Measurements from ENCODE around the gene DIDO1. TPM values are rescaled to one million over a fixed set of nuclear protein-coding genes. Genes with fewer than 3 reads are reported as not detected.

Gene DIDO1
- total and polyA plus RNA-seq, 9 of the 15 experiments (the other 6 are each of a cell fraction or from before 2014, with no cell fraction given) = 4.4 to 46.8 (median 31.2) TPM

DNA sequence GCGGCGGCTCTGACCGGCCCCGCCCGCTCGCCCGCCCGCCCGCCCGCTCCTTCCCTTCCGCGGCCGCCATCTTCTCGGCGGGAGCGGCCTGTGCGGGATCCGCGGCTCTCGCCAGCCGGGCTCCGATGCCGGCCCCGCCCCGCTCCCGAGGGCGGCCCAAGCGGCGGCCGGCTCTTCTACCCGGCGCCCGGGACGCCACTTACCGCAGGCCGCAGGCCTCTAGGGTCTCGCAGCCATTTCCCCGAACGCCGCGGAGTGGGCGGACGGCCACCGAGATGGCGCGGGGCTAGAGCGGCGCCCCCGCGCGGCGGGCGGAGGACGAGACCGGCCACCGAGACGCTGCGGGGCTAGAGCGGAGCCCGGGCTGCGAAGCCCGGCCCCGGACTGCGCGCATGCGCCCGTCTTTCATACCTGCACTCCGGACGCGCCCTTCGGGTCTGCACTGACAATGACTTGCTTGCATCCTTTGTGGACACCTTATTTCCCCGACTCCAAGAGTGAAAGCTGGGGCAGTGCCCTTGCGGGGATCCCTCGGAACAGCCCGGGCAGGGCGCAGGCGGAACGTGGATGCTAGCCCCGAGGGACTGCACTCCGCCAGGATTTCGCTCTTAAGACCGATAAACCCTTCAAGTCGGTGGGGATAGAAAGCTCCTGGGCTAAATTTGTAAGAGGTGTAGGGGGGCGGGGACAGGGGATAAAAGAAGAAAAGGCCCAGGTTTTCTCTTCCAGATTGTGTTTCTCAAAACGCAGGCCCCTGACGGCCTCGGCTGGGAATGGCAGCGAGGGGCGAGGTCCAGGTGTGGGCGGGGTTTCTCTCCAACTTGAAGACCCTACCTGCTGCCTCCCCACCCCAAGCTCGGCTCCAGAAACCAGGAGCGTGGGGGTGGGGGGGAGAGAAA, at the start of gene DIDO1 (continued):
- TF ChIP-seq GTF2B (IDR thresholded peaks at IDR 0.05; ENCODE audit: extremely low read depth, insufficient read length) = no peak
- 0 out of 2 replicates have a peak, but pooled peaks have one; percentile 18 for TF ChIP-seq ZBTB33 (CRISPR knock-in tag; IDR thresholded peaks at IDR 0.05)
- TF ChIP-seq, protein P1, sequence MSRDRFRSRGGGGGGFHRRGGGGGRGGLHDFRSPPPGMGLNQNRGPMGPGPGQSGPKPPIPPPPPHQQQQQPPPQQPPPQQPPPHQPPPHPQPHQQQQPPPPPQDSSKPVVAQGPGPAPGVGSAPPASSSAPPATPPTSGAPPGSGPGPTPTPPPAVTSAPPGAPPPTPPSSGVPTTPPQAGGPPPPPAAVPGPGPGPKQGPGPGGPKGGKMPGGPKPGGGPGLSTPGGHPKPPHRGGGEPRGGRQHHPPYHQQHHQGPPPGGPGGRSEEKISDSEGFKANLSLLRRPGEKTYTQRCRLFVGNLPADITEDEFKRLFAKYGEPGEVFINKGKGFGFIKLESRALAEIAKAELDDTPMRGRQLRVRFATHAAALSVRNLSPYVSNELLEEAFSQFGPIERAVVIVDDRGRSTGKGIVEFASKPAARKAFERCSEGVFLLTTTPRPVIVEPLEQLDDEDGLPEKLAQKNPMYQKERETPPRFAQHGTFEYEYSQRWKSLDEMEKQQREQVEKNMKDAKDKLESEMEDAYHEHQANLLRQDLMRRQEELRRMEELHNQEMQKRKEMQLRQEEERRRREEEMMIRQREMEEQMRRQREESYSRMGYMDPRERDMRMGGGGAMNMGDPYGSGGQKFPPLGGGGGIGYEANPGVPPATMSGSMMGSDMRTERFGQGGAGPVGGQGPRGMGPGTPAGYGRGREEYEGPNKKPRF (IDR thresholded peaks at IDR 0.05; ENCODE audit: low read depth, low read length) = no peak
- no peak for TF ChIP-seq RBM39 (optimal IDR thresholded peaks at IDR 0.05; ENCODE audit: low read depth, low read length)
- TF ChIP-seq XRCC3 (IDR thresholded peaks at IDR 0.05) = no peak
- peak; percentile 27; the same call in 1 of the 2 replicates for TF ChIP-seq FOXP1 (CRISPR knock-in tag; IDR thresholded peaks at IDR 0.05)
- TF ChIP-seq CEBPB (tag; IDR thresholded peaks at IDR 0.05) = no peak
- TF ChIP-seq HNRNPLL (IDR thresholded peaks at IDR 0.05; ENCODE audit: low read depth, low read length, poor library complexity, severe bottlenecking) = peak; percentile 43
- no peak for TF ChIP-seq CHD2 (IDR thresholded peaks at IDR 0.05; ENCODE audit: low read depth, low read length)
- no peak for TF ChIP-seq ZNF830 (CRISPR knock-in tag; IDR thresholded peaks at IDR 0.05)
- no peak for TF ChIP-seq RREB1 (CRISPR knock-in tag; IDR thresholded peaks at IDR 0.05)
- TF ChIP-seq, protein P2, sequence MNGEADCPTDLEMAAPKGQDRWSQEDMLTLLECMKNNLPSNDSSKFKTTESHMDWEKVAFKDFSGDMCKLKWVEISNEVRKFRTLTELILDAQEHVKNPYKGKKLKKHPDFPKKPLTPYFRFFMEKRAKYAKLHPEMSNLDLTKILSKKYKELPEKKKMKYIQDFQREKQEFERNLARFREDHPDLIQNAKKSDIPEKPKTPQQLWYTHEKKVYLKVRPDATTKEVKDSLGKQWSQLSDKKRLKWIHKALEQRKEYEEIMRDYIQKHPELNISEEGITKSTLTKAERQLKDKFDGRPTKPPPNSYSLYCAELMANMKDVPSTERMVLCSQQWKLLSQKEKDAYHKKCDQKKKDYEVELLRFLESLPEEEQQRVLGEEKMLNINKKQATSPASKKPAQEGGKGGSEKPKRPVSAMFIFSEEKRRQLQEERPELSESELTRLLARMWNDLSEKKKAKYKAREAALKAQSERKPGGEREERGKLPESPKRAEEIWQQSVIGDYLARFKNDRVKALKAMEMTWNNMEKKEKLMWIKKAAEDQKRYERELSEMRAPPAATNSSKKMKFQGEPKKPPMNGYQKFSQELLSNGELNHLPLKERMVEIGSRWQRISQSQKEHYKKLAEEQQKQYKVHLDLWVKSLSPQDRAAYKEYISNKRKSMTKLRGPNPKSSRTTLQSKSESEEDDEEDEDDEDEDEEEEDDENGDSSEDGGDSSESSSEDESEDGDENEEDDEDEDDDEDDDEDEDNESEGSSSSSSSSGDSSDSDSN (IDR thresholded peaks at IDR 0.05; ENCODE audit: borderline replicate concordance in 1 of 2, low read depth in 2 of 2, low read length in 2 of 2) = peak in 1 of 2 experiments; percentile 42; a peak in 1 of 4 replicates

Data from K562 (cell line).